A549 (cell line): Measurements from ENCODE around the gene ANKRD50.

ENCODE experiments used
- BHLHE40 ChIP-seq: IDR thresholded peaks from 2 replicates; pipeline ENCODE4 v1.6.1; 2012; ENCODE audit warnings: low read depth, low read length, inconsistent platforms
- EP300 ChIP-seq, 2 experiments: fragments of >200 bp; sonication (Bioruptor Twin); formaldehyde crosslinking; IDR thresholded peaks; 2 replicates in 1 of 2; 3 replicates in 1 of 2; pipeline ENCODE4 v1.6.1; 2016 to 2017
- KDM1A ChIP-seq: fragments of 200-600 bp; sonication (generic); IDR thresholded peaks from 2 replicates; pipeline ENCODE4 v1.6.1; 2016; ENCODE audit warnings: low read depth, mild to moderate bottlenecking
- POLR2A ChIP-seq: IDR thresholded peaks from 2 replicates; pipeline ENCODE4 v1.6.1; 2012; ENCODE audit warnings: mild to moderate bottlenecking, low read length
- RAD21 ChIP-seq, 2 experiments: fragments of >200 bp in 1 of 2; sonication (Bioruptor Twin) in 1 of 2; formaldehyde crosslinking in 1 of 2; IDR thresholded peaks in 1 of 2; conservative IDR thresholded peaks in 1 of 2; 2 replicates in 1 of 2; 3 replicates in 1 of 2; pipeline ENCODE4 v1.6.1; 2012 to 2018; ENCODE audit warnings: inconsistent platforms in 1 of 2
- RFX5 ChIP-seq: fragments of 450-650 bp; IDR thresholded peaks from 2 replicates; pipeline ENCODE4 v1.7.1; 2014; ENCODE audit warnings: antibody characterized with exemption, mild to moderate bottlenecking, moderate library complexity
- TF ChIP-seq, protein P1 (sequence below): fragments of >200 bp; sonication (Bioruptor Twin); formaldehyde crosslinking; IDR thresholded peaks from 3 replicates; pipeline ENCODE4 v1.5.1; 2016

DNA sequence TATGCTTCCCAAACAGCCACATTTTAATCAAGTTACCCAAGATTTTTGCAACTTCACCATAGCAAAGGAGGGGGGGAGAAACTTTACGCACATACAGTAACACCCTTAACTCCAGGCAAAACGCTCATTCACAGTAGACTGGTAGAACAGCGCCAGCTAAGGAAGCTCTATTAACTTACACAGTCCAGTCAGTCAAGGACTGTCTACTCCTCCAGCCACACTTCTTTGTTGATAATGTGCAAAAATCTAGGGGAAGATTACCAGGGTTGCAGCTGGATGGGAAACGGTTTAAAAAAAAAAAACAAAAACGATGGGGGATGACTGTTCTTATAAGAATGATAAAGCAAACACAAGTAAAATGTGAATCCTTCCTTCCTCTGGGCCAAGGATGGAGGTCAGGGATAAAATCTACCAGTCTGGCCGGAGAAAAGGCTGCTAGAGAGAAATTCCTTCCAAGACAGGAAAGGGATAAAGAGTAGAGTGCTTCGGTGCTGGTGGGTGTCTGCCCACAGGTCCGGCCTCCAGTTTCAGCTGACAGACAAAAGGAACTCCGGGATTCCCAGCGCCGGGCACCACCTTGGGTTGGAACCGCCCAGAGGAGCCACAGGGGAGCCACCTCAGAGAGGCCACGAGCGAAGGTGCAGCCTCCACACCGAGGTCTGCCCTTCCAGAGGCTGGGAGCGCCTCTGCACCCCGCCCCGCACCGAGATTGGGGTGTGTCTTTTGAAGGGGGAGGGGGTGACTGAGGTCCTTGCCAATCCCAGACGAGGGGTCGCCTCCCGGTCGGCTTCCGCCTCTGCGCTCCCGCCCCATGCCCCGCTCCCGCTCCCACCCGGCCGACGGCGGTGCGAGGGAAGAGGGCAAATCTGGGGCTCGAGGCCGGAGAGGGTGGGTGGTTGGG lies 811 bp downstream of the ANKRD50 start:
- TF ChIP-seq, protein P1, sequence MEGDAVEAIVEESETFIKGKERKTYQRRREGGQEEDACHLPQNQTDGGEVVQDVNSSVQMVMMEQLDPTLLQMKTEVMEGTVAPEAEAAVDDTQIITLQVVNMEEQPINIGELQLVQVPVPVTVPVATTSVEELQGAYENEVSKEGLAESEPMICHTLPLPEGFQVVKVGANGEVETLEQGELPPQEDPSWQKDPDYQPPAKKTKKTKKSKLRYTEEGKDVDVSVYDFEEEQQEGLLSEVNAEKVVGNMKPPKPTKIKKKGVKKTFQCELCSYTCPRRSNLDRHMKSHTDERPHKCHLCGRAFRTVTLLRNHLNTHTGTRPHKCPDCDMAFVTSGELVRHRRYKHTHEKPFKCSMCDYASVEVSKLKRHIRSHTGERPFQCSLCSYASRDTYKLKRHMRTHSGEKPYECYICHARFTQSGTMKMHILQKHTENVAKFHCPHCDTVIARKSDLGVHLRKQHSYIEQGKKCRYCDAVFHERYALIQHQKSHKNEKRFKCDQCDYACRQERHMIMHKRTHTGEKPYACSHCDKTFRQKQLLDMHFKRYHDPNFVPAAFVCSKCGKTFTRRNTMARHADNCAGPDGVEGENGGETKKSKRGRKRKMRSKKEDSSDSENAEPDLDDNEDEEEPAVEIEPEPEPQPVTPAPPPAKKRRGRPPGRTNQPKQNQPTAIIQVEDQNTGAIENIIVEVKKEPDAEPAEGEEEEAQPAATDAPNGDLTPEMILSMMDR: peak; percentile 34; the same call in 2 of the 3 replicates
- TF ChIP-seq RFX5 (no peak), RAD21 (conservative IDR thresholded peaks at IDR 0.05 in 1 of 2, IDR thresholded peaks at IDR 0.05 in 1 of 2) (peak; percentile 36 to 38; a peak in 4 of 5 replicates), EP300 (IDR thresholded peaks at IDR 0.05) (no peak), BHLHE40 (no peak), KDM1A (no peak), POLR2A (no peak)
